HepG2 (cell line): ENCODE data around the gene ATP5MK. TPM values are rescaled to one million over a fixed set of nuclear protein-coding genes. Genes with fewer than 3 reads are reported as not detected.

Experiments used
- ATAC-seq: fragments of 200-7000 bp; cut with Tn5 transposase; 3 replicates; pipeline ENCODE4 v1.9.1; 2020; ENCODE audit warnings: mild to moderate bottlenecking, moderate library complexity
- BruUV-seq: library from RNA; stranded (reverse); fragments of 400-500 nt; replicated peaks from 2 replicates; lab custom pipeline; 2021; lab: Mats Ljungman, UMichigan
- CTCF ChIA-PET: fragments of 300-600 bp; formaldehyde crosslinking; extraction: SDS; loops from one replicate; lab custom pipeline; 2021; ENCODE audit warnings: low total read pairs, inconsistent platforms, low intra/inter-chr PET ratio; lab: Yijun Ruan, JAX
- POLR2A ChIA-PET: fragments of 350-600 bp; sonication (Branson Sonifier 250); formaldehyde crosslinking; loops from one replicate; lab custom pipeline; 2020; ENCODE audit warnings: antibody characterized with exemption, inconsistent platforms; lab: Yijun Ruan, JAX
- DNase-seq: peaks from one replicate; pipeline ENCODE4 v3.0.0-alpha.2; 2015; ENCODE audit warnings: low spot score
- FAIRE-seq: peaks from 3 replicates; lab custom pipeline; 2011; peaks lifted over from hg19 to GRCh38; lab: Jason Lieb, UNC
- H2AFZ ChIP-seq: one replicate; pipeline ENCODE4 v1.6.1; 2011; ENCODE audit warnings: low read length, inconsistent platforms
- H3K27ac ChIP-seq: fragments of 300-600 bp; 3 replicates; pipeline ENCODE4 v1.8.0; 2011; ENCODE audit warnings: mixed run types, mild to moderate bottlenecking, mixed read lengths, low read length, inconsistent platforms; ENCODE audit not compliant: insufficient read depth; ENCODE audit errors: extremely low read length
- H3K27me3 ChIP-seq, 2 experiments: fragments of 200-600 bp in 1 of 2; 2 replicates in 1 of 2; 3 replicates in 1 of 2; pipeline versions ENCODE4 v1.6.0 to v1.8.0; 2011; ENCODE audit warnings: low read length in 2 of 2, mild to moderate bottlenecking in 2 of 2, moderate library complexity in 2 of 2, inconsistent platforms in 1 of 2; ENCODE audit not compliant: insufficient read depth in 2 of 2, control insufficient read depth in 1 of 2
- H3K36me3 ChIP-seq, 2 experiments: fragments of 200-600 bp in 1 of 2; replicated peaks in 1 of 2; 2 replicates in 1 of 2; 3 replicates in 1 of 2; pipeline versions ENCODE4 v1.5.1 to v1.8.0; 2011; ENCODE audit warnings: low read length in 2 of 2, inconsistent platforms in 1 of 2; ENCODE audit not compliant: insufficient read depth in 2 of 2, control insufficient read depth in 1 of 2
- H3K4me1 ChIP-seq: 2 replicates; pipeline ENCODE4 v1.5.1; 2012; ENCODE audit warnings: low read length, inconsistent platforms; ENCODE audit not compliant: insufficient read depth
- H3K4me2 ChIP-seq: 2 replicates; pipeline ENCODE4 v1.6.0; 2011; ENCODE audit warnings: low read depth, low read length, inconsistent platforms
- H3K4me3 ChIP-seq, 3 experiments: fragments of 200-600 bp in 1 of 3; sonication (generic), shearing (Covaris generic) in 1 of 3; replicated peaks in 1 of 3; 2 replicates each; pipeline ENCODE4 v1.5.1; 2011 to 2016; ENCODE audit warnings: low read length in 3 of 3, inconsistent platforms in 2 of 3, low read depth in 2 of 3, mild to moderate bottlenecking in 2 of 3, control low read depth in 1 of 3, mixed read lengths in 1 of 3; ENCODE audit not compliant: insufficient read depth in 1 of 3
- H3K79me2 ChIP-seq: one replicate; pipeline ENCODE4 v1.6.1; 2011; ENCODE audit warnings: low read length, inconsistent platforms; ENCODE audit not compliant: insufficient read depth
- H3K9ac ChIP-seq: 2 replicates; pipeline ENCODE4 v1.6.0; 2011; ENCODE audit warnings: mild to moderate bottlenecking, low read depth, low read length, inconsistent platforms; ENCODE audit not compliant: insufficient read depth
- H3K9me3 ChIP-seq: 2 replicates; pipeline ENCODE4 v1.5.1; 2012; ENCODE audit warnings: mild to moderate bottlenecking, low read length
- H4K20me1 ChIP-seq: 2 replicates; pipeline ENCODE4 v1.6.0; 2011; ENCODE audit warnings: inconsistent platforms, mild to moderate bottlenecking, low read length, moderate library complexity; ENCODE audit not compliant: insufficient read depth
- ASH2L ChIP-seq: fragments of 300-600, 200-600 bp; sonication (generic); IDR thresholded peaks from 2 replicates; pipeline ENCODE4 v1.7.0; 2017; ENCODE audit warnings: low read depth, mild to moderate bottlenecking, moderate library complexity, mixed read lengths, low read length; ENCODE audit not compliant: insufficient read length
- ATF1 ChIP-seq: IDR thresholded peaks from 2 replicates; pipeline ENCODE4 v1.6.1; 2016; ENCODE audit warnings: mild to moderate bottlenecking, control low read depth
- CHD4 ChIP-seq: fragments of 200-600 bp; sonication (generic); IDR thresholded peaks from 2 replicates; pipeline ENCODE4 v1.7.0; 2017; ENCODE audit warnings: mild to moderate bottlenecking, low read length, borderline replicate concordance
- HMGXB4 ChIP-seq, 2 experiments: sonication (generic) in 1 of 2; formaldehyde crosslinking in 1 of 2; IDR thresholded peaks; 2 replicates each; pipeline versions ENCODE4 v1.4.0 to v1.6.1; 2018 to 2020; ENCODE audit warnings: missing genetic modification reagents in 2 of 2, borderline replicate concordance in 1 of 2, low read depth in 1 of 2, mild to moderate bottlenecking in 1 of 2, missing biosample characterization in 1 of 2
- MED13 ChIP-seq: sonication (generic); formaldehyde crosslinking; IDR thresholded peaks from 2 replicates; pipeline ENCODE4 v1.5.0; 2020; ENCODE audit warnings: missing genetic modification reagents
- MTERF4 ChIP-seq: sonication (generic); formaldehyde crosslinking; IDR thresholded peaks from 2 replicates; pipeline ENCODE4 v1.8.0; 2023; ENCODE audit warnings: mild to moderate bottlenecking, missing genetic modification reagents
- MXD4 ChIP-seq: IDR thresholded peaks from 2 replicates; pipeline ENCODE4 v1.6.1; 2016; ENCODE audit warnings: mild to moderate bottlenecking, missing biosample characterization, missing genetic modification reagents
- PRDM4 ChIP-seq: sonication (generic); formaldehyde crosslinking; IDR thresholded peaks from 2 replicates; pipeline ENCODE4 v1.9.0; 2021; ENCODE audit warnings: missing genetic modification reagents, borderline replicate concordance
- RAD21 ChIP-seq: fragments of 450-650 bp; formaldehyde crosslinking; IDR thresholded peaks from 2 replicates; pipeline ENCODE4 v1.5.0; 2020; ENCODE audit warnings: mild to moderate bottlenecking
- RBAK ChIP-seq: sonication (generic); formaldehyde crosslinking; IDR thresholded peaks from 2 replicates; pipeline ENCODE4 v1.5.1; 2020; ENCODE audit warnings: mild to moderate bottlenecking, missing genetic modification reagents
- TOPORS ChIP-seq: sonication (generic); formaldehyde crosslinking; IDR thresholded peaks from 2 replicates; pipeline ENCODE4 v1.8.0; 2023; ENCODE audit warnings: mild to moderate bottlenecking, missing genetic modification reagents
- ZNF136 ChIP-seq: sonication (generic); formaldehyde crosslinking; IDR thresholded peaks from 2 replicates; pipeline ENCODE4 v1.8.1; 2022; ENCODE audit warnings: low read depth, mild to moderate bottlenecking, moderate library complexity, missing genetic modification reagents
- ZNF18 ChIP-seq: sonication (generic); formaldehyde crosslinking; IDR thresholded peaks from 2 replicates; pipeline ENCODE4 v1.8.0; 2022; ENCODE audit warnings: mild to moderate bottlenecking, missing genetic modification reagents; ENCODE audit not compliant: insufficient replicate concordance
- ZNF329 ChIP-seq: sonication (generic); formaldehyde crosslinking; IDR thresholded peaks from 2 replicates; pipeline ENCODE4 v1.9.0; 2021; ENCODE audit warnings: low read depth, mild to moderate bottlenecking, missing genetic modification reagents
- ZNF580 ChIP-seq: IDR thresholded peaks from 2 replicates; pipeline ENCODE4 v1.6.1; 2016; ENCODE audit warnings: low read depth, borderline replicate concordance
- ZNF792 ChIP-seq: IDR thresholded peaks from 2 replicates; pipeline ENCODE4 v1.6.1; 2016
- WGBS: methylation state at CpG from one replicate; pipeline ENCODE4 v1.1.6; 2017; ENCODE audit warnings: low lambda C conversion rate; 5-methylcytosine and 5-hydroxymethylcytosine counted together
- in situ Hi-C: cut with HindIII; loops from 2 replicates; pipeline ENCODE4 v1.10.0; 2017; ENCODE audit warnings: low pct_unique_long_range_greater_than_20kb; ENCODE audit not compliant: extremely low pct_ligation_motif_present
- intact Hi-C: fragments of 100-400 bp; cut with micrococcal nuclease; formaldehyde crosslinking; loops from one replicate; pipeline ENCODE4 v1.10.0; 2022; ENCODE audit not compliant: unreplicated experiment
- polyA plus RNA-seq, 8 experiments: library from polyadenylated mRNA; depleted of rRNA in 3 of 8; stranded (reverse) in 7 of 8; unstranded in 1 of 8; fragments of >200 nt; fragmentation: Illumina TruSeq in 4 of 8; extraction: Trizol in 4 of 8; gene quantifications; 2 replicates each; pipeline versions ENCODE4 v1.2.1 to v1.2.3, GENCODE V29; 2011 to 2016; ENCODE audit warnings: low read depth in 4 of 8, missing spikeins in 1 of 8, mixed read lengths in 1 of 8; ENCODE audit not compliant: insufficient read depth in 1 of 8
- total RNA-seq, 5 experiments: library from RNA; depleted of rRNA; stranded (reverse); fragments of >200 nt; fragmentation: Illumina TruSeq; extraction: Trizol; gene quantifications; 2 replicates each; pipeline ENCODE4 v1.2.3, GENCODE V29; 2016; ENCODE audit warnings: low read depth in 1 of 5

The ATP5MK gene
- total and polyA plus RNA-seq, 2 of the 13 experiments (the other 11 are each of a cell fraction or from before 2014, with no cell fraction given): 312 to 517 TPM

- H4K20me1 ChIP-seq: no peaks in the 10 kb centered on the region
- peaks cover 6 to 36% of the 10 kb centered on the region in 2 experiments; a peak in 4 of 5 replicates for H3K36me3 ChIP-seq
- ATAC-seq (no peak), DNase-seq (no peak), FAIRE-seq (no peak)
- peaks cover 49% of the 10 kb centered on the region for H3K4me1 ChIP-seq
- peak overlapping the region; percentile 93 for H3K9ac ChIP-seq
- H3K79me2 ChIP-seq: peaks cover 55% of the 10 kb centered on the region
- POLR2A ChIA-PET: interaction anchor here (0.8 to 1.8 kb wide), 10 partner anchors 9 to 265 kb away, joined by 3 to 10 read pairs (median 4); partner anchors contain the start of genes PCGF6 and TAF5
- H2AFZ ChIP-seq: peak overlapping the region; percentile 75
- TSS peak; percentile 85 for BruUV-seq
- H3K4me3 ChIP-seq: peak overlapping the region; percentile 71 to 94 (median 84)
- intact Hi-C loops: no loop called here
- in situ Hi-C loops: no loop called here
- CTCF ChIA-PET: no interaction called here
- no peaks in the 10 kb centered on the region for H3K9me3 ChIP-seq
- H3K27me3 ChIP-seq: no peaks in the 10 kb centered on the region; a peak in 1 of 5 replicates
- WGBS: 1% methylated on average over 3 of the region's 8 CpGs
- peak overlapping the region; percentile 88 for H3K4me2 ChIP-seq
- peak overlapping the region; percentile 55 for H3K27ac ChIP-seq
- TF ChIP-seq TOPORS (CRISPR knock-in tag): 0 out of 2 replicates have a peak, but pooled peaks have one; percentile 18
- TF ChIP-seq ZNF792 (CRISPR knock-in tag): 0 out of 2 replicates have a peak, but pooled peaks have one; percentile 0
- TF ChIP-seq ZNF18: peak; percentile 73
- TF ChIP-seq MTERF4 (CRISPR knock-in tag): peak; percentile 93; the same call in 1 of the 2 replicates
- TF ChIP-seq CHD4: no peak
- 0 out of 2 replicates have a peak, but pooled peaks have one; percentile 15 for TF ChIP-seq MED13 (CRISPR knock-in tag)
- 0 out of 2 replicates have a peak, but pooled peaks have one; percentile 13 for TF ChIP-seq ZNF580 (CRISPR knock-in tag)
- TF ChIP-seq ASH2L: peak; percentile 3
- TF ChIP-seq PRDM4: 0 out of 2 replicates have a peak, but pooled peaks have one; percentile 46
- TF ChIP-seq ZNF329 (CRISPR knock-in tag): 0 out of 2 replicates have a peak, but pooled peaks have one; percentile 26
- 0 out of 2 replicates have a peak, but pooled peaks have one; percentile 26 for TF ChIP-seq RAD21
- 0 out of 2 replicates have a peak, but pooled peaks have one; percentile 7 for TF ChIP-seq MXD4 (CRISPR knock-in tag)
- TF ChIP-seq HMGXB4 (CRISPR knock-in tag; IDR thresholded peaks at IDR 0.05; ENCODE audit: borderline replicate concordance in 1 of 2, low read depth in 1 of 2): peak in 1 of 2 experiments; percentile 3; a peak in 2 of 4 replicates
- 0 out of 2 replicates have a peak, but pooled peaks have one; percentile 6 for TF ChIP-seq ATF1
- TF ChIP-seq ZNF136: peak; percentile 7; the same call in 1 of the 2 replicates
- no peak for TF ChIP-seq RBAK (CRISPR knock-in tag)
Measured at GRCh38 chr10:103396789-103397087, 463 bp upstream of the ATP5MK start.
